Measurements from ENCODE around the gene GRIK4.

DNA sequence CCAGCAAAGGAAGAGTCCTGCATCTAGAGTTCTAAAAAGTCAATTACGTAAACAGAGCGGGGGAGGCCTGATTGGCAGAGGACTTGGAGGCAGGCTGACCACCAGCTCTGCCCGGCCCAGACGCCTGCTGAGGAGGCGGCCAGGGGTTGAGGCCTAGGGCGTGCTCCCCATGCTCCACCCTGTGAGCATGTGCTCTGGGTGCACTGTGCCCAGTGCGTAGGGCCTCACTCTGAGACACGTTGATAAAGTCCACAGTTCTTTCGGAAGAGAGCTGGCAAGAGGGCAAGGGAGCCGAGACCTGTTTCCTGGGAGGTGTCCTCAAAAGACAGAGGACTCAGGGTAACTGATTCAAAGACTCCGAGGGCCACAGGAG is 25.2 kb downstream of the GRIK4 start:
- no peak for TF ChIP-seq EZH2 (IDR thresholded peaks at IDR 0.05)
- TF ChIP-seq, protein P1, sequence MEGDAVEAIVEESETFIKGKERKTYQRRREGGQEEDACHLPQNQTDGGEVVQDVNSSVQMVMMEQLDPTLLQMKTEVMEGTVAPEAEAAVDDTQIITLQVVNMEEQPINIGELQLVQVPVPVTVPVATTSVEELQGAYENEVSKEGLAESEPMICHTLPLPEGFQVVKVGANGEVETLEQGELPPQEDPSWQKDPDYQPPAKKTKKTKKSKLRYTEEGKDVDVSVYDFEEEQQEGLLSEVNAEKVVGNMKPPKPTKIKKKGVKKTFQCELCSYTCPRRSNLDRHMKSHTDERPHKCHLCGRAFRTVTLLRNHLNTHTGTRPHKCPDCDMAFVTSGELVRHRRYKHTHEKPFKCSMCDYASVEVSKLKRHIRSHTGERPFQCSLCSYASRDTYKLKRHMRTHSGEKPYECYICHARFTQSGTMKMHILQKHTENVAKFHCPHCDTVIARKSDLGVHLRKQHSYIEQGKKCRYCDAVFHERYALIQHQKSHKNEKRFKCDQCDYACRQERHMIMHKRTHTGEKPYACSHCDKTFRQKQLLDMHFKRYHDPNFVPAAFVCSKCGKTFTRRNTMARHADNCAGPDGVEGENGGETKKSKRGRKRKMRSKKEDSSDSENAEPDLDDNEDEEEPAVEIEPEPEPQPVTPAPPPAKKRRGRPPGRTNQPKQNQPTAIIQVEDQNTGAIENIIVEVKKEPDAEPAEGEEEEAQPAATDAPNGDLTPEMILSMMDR (IDR thresholded peaks at IDR 0.05), result no peak
- no peak for TF ChIP-seq EZH2phosphoT487 (IDR thresholded peaks at IDR 0.05)
